Hindlimb muscle (tissue), 1 donor: ENCODE results near the gene GLCE. TPM values are rescaled to one million over a fixed set of nuclear protein-coding genes. Genes with fewer than 3 reads are reported as not detected.

Experiments used
- polyA plus RNA-seq: library from polyadenylated mRNA; unstranded; fragments of 120-200 nt; gene quantifications from one replicate; pipeline ENCODE4 v1.2.1, GENCODE V29; 2013; ENCODE audit not compliant: insufficient read length

GLCE gene
- polyA plus RNA-seq, 1 donor = 27.5 TPM

Other genes starting within 250 kb of the GLCE start
- gene SPESP1, start 230.1 kb upstream of the GLCE start, polyA plus RNA-seq = 3.1 TPM
- 0.30 TPM for gene NOX5, start 145.9 kb upstream of the GLCE start, polyA plus RNA-seq
- gene PAQR5, start 138.3 kb downstream of the GLCE start, polyA plus RNA-seq = 0.72 TPM